Mucosa of gallbladder (tissue), 1 donor: Measurements from ENCODE around the gene SUSD1. TPM values are rescaled to one million over a fixed set of nuclear protein-coding genes. Genes with fewer than 3 reads are reported as not detected.
"Not testable (repeated sequence)": the region's sequence is repeated elsewhere in the genome, so short reads cannot be mapped to it uniquely, and the experiment has no call there.

Experiments used
- DNase-seq: peaks from one replicate; pipeline ENCODE4 v3.0.0-alpha.2; 2020; ENCODE audit warnings: low spot score
- total RNA-seq: library from RNA; stranded (reverse); gene quantifications from one replicate; pipeline ENCODE4 v1.2.1, GENCODE V29; 2021
- donor health status: DM: no; HTN: no; CAD: no.

The SUSD1 gene
- total RNA-seq, 1 donor from 2014 or later, result 20.5 TPM

DNA sequence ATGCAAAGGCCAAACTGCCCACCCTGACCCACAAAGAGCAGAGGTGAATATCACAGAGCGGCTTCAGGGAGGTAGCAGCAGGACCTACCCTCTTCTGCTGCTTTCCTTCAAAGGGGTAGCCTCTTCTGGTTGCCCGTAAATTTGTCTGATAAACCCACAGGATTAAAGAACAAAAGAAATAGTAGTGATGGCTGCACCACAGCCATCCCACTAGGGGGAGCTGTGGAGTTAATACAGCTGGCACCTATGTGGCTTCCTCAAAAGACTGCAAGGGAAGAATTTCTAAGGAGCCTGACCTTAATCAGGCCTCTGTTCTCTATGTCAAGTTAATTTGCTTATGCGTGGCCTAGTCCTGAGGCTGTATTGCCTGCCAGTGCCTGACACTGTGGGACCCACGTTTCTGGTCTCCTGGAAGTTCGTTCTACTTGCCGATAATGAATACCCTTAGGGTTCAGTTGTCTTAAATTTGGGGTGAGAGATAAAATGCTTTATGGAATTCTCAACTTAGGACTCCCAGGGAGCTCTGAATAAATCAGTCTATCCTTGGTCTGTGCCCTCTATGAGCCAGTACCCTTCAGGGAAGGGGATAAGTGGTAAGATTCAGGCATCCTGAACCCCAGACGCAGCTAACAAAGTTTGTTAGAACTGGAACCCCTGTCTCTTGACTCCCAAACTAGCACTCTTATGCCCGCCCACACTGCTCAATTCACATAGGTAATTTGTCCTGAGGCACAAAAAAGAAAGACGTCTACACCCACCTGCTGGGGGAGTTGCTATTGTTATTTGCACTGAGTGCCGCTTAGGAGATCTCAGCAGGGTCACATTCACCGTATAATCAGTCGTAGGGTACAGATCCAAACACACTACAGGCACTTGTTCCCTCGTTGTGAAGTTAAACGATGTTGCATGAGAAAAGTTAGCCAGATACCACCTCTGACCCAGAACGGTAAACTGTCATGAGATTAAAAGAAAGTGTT lies 77.1 kb downstream of the SUSD1 start:
- DNase-seq, result peak; percentile 51

DNA sequence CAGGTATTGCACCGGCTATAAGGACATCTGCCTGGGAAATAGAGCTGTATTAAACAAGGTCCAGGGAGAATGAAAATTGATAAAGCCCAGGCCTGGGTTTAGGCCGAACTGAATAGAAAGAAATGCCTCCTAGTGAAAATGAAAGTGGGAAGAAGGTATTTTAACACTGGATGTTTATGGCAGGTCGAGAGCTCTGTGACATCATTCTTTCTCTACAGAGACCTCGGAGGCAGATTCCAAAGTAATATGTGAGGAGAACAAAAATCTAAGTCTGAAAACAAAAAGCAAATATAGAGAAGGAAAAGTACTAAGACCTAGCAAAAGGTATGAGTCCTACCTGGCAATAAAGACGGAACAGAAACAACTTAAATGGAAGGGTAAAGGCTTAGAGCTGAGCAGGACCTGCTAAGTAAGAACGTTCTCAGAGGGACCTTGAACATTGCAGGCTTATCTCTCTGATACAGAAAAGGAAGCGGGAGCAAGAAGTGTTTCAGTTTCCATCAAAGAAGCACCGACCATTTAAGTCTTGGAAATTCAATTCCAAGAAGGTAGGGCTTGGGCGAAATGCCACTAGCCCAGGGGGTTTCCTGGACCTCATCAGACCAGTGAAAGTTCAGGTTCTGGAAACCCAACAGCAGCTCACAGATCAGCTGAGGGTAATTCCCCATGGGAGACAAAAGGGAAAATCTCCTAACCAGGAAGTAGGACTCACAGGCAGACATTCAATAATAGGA lies 80.0 kb downstream of the SUSD1 start:
- no peak for DNase-seq

GRCh38 chr9:112094241-112094640 lies 80.9 kb downstream of the SUSD1 start:
- DNase-seq, result no peak

- no peak for DNase-seq
Observed at GRCh38 chr9:112093870-112094216, 81.3 kb downstream of the SUSD1 start.

DNA sequence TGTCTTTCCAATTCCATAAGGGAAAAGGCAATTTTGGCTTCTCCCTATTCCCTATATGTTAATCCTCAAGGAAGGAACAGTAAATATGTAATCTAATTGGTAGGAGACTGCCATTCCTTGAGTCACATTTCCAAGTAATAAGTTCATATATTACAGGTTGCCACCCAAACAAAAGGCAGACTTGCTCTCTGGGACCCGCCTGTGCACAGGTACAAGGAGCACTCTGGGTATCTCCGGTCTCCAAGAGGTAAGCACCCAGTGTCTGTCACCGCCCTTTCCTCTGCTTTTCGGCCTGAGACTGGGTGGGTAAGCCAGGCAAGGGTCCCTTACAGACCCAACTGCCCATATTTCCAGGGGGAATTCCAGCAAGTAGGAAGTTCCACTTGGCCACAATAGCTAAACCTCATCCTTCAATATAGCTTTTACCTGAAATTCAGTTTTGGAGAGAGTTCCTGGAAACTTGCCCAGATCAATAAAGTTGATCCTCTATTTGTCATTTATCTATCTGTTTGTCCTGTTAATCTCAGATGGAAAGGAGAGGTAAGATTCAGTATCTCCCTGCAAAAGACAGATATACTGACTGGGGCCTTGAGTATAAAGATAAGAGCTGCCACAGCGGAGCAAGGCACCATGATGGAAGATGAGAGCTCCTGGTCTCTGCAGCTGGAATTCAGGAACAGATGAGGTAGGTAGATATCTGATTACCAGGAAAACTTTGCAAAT lies 81.8 kb downstream of the SUSD1 start:
- DNase-seq, result no peak

DNA sequence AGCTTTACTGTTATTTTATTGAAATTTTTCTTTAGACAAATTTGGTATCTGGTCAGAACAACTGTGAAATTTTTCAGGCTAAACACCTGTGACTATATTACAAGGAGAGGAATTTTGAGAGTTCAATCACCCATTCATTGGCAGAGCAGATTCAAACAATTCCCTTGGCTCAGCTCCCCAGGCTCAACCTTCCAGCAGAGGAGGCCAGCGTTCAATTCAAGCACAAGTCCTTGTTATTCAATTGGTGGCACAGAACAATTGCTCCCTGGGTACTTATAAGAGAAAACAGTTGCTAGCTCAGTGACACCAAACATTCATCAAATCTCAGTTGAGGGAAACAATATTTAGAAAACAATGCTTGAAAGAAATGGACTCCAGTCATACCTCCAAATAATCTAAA lies 83.3 kb downstream of the SUSD1 start:
- DNase-seq, result no peak

DNA sequence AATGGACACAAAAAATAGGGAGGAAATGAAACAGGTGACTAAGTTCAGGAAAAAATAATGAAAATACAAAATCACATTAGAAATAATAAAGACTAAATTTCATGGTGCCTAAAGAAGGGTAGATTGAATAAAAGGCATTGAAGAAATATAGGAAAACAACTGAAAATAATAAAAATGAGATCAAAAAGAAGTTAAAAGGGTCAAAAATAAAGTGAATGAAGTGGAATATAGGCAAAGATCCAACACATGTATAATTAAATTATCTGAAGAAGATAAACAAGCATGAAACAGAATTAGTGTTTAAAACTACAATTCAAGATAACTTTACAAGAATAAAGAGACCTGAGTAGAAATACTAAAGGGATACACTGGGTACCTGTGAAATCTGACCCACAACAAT lies 87.6 kb downstream of the SUSD1 start:
- DNase-seq, result no peak

- DNase-seq, result no peak
Observed at GRCh38 chr9:112086627-112087026, 88.5 kb downstream of the SUSD1 start.

GRCh38 chr9:112084907-112085306 lies 90.2 kb downstream of the SUSD1 start:
- no peak for DNase-seq

DNA sequence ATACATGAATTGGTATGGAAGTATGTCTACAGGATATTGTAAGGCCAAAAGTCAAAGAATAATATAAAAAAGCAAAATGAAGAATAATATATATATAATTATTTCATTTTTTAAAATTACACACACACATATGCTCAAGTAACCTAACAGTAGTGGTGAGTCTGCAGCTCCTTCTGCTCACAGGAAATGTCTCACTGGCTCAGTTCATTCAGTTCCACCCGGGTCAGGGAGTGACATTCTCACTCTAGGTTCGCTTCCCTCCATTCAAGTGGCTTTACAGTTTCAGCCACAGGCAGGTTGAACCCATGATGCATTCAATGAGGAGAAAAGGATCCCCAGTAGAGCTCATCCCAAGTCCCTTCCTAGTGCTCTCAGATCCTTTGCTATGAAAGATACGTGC lies 90.8 kb downstream of the SUSD1 start:
- DNase-seq, result no peak

GRCh38 chr9:112081918-112082729 lies 93.0 kb downstream of the SUSD1 start:
- DNase-seq, result no peak

GRCh38 chr9:112080831-112081542 lies 94.1 kb downstream of the SUSD1 start:
- DNase-seq, result no peak

- peak; percentile 40 for DNase-seq
Observed at GRCh38 chr9:112078432-112078831, 96.7 kb downstream of the SUSD1 start.

GRCh38 chr9:112076814-112077213 lies 98.3 kb downstream of the SUSD1 start:
- DNase-seq, result no peak

DNA sequence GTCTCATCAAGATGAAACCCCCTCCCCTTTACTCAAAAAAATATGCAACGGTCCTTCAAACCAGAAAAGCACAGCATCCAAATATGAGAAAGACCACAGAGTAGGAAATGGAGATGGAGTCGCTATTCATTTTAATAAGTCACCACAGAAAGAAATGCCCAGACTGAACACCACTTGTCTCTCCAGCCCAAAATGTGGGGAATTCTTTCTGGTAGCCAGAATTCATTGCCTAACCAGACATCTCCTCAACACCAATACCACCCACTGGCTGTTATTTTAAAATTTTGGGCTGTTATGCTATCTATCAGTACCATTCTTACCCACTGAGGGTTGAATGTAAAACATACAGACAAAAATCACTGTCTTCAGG lies 100.1 kb downstream of the SUSD1 start:
- no peak for DNase-seq

DNA sequence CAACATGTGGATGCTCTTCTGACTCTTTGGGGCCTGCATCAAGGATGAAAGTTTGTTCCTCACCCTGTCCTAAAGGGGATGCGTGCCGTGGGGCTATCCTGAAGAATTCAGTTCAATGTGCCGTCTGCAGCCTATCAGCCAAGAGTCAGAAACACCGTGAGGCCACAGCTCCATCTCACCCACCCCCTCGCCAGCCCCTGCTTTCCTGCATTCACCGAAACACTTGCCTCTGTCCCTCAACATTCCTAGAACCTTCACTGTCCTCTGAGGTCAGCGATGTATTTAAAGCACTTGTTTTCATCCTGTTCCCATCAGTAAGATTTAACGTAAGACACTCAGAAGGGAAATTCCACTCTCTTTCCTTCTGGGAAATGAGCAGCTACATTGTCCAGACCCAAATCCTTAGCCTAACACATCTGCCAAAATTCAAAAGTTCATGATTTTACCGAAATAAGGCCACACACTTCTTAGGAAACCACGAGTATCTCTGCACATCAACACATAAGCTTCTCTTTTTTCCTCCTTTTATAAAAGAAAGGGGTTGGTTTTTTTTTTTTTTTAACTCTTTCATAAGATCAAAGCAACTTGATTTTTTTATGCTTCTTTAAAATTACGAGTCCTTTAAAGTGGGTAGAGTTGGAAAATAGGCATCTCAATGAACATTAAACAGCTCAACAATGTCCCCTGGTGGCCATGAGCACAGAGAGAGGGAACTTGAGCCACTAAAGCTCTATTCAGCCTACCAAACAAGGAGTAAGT lies 100.7 kb downstream of the SUSD1 start:
- peak; percentile 80 for DNase-seq

GRCh38 chr9:112073639-112074173 lies 101.4 kb downstream of the SUSD1 start:
- not testable (repeated sequence) for DNase-seq

DNA sequence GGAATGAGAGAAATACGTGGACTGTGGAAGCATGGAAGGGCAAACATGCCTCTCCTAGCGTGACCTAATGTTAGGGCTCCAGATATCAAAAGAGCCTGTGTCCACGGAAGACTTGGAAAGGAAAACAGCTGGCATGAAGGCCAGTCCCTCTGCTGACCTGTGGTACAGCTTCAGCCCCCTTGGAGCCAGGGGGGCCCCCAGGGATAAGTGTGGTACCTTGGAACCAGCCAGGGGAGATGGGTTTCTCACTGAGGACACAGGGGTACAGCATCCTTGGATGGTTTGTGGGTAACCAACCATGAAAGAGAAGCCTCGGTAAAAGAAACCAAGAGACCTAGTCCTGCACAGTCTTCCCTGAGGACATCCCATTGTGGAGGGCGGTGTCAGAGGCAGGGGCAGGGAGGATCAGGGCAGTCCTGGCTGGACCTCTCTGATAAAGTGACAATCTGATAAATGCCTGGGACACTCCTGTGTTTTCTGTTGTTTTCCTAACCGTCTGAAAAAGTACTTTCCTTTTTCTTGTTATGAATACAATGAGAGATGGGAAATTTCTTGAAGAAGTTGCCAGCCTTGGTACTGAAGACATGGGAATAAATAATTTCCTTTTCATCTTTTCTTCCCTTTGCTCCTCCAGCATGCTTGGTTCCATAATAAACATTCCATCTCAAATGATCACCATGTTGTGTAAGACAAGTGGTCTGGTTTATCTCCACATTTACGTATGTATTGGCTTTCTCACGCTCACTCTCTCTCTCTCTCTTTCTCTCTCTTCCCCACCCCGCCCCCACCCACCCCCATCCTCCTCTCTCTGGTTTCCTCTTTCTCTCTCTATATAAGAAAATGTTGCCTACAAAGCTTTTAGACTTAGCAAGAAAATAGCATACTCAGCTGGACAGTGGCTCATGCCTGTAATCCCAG lies 102.1 kb downstream of the SUSD1 start:
- no peak for DNase-seq
